Chondrocyte (in vitro differentiated cells): ENCODE data around the gene ERV3-1. TPM values are rescaled to one million over a fixed set of nuclear protein-coding genes. Genes with fewer than 3 reads are reported as not detected.

Experiments
- total RNA-seq: library from RNA; stranded (reverse); gene quantifications from 3 replicates; pipeline ENCODE4 v1.2.1, GENCODE V29; 2021

ERV3-1 gene
- total RNA-seq, 1 donor from 2014 or later, result 10.8 TPM

Other genes starting within 250 kb of the ERV3-1 start
- 2.4 to 6.9 TPM (median 4.3 TPM) in 3 replicates for gene ZNF138, start 212.3 kb downstream of the ERV3-1 start, total RNA-seq
- 1.5 to 3.4 TPM (median 1.7 TPM) in 3 replicates for gene ZNF273, start 103.4 kb downstream of the ERV3-1 start, total RNA-seq
- gene ZNF117, start 15.7 kb downstream of the ERV3-1 start, total RNA-seq, result 4.7 to 12.0 TPM (median 6.9 TPM) in 3 replicates